Measurements from ENCODE around the gene CCDC106.

The CCDC106 gene

DNA sequence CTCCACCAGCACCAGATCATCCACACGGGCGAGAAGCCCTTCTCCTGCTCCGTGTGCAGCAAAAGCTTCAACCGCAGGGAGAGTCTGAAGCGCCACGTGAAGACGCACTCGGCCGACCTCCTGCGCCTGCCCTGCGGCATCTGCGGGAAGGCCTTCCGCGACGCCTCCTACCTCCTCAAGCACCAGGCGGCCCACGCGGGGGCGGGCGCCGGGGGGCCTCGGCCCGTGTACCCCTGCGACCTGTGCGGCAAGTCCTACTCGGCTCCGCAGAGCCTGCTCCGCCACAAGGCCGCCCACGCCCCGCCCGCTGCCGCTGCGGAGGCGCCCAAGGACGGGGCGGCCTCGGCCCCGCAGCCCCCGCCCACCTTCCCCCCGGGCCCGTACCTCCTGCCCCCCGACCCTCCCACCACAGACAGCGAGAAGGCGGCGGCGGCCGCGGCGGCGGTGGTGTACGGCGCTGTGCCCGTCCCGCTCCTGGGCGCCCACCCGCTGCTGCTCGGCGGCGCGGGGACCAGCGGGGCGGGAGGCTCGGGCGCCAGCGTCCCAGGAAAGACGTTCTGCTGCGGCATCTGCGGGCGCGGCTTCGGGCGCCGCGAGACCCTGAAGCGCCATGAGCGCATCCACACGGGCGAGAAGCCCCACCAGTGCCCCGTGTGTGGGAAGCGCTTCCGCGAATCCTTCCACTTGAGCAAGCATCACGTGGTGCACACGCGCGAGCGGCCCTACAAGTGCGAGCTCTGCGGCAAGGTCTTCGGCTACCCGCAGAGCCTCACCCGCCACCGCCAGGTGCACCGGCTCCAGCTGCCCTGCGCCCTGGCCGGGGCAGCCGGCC lies 33.1 kb upstream of the CCDC106 start:
- no peak for DNase-seq

GRCh38 chr19:55615543-55616394 lies 32.2 kb upstream of the CCDC106 start:
- no peak for DNase-seq

GRCh38 chr19:55616395-55616875 lies 31.6 kb upstream of the CCDC106 start:
- DNase-seq = no peak

DNA sequence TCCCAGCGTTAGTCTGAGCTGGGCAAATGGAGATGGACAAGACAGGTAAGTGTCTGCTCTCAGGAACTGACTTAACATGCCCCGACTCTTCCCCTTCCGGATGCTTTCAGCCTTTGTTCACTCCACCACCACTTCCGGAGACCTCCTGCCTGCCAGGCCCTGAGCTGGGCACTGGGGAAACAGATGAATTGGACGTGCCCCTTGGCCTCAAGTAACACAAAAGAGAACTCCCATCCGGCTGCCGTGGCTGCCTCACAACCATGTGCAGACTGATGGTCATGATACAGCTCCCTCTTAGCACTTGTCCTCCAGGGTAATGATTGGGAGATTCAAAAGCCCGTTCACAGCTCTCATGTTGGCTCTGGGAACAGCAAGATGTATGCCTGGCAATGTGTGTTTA lies 30.6 kb upstream of the CCDC106 start:
- no peak for DNase-seq

DNA sequence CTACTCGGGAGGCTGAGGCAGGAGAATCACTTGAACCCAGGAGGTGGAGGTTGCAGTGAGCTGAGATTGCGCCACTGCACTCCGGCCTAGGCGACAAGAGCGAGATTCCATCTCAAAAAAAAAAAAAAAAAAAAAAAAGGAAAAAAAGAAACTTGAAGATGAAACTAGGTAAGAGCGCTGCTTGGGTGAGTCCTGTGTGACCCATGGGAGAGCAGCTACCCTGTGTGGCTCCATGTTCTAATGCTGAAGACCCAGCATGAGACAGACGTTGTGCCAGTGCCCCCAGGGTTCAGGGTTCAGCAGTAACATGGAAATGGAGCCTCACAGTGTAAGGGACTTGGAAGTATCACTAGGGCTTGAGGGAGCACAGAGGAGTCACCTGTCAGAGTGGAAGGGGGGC lies 29.6 kb upstream of the CCDC106 start:
- no peak for DNase-seq

DNA sequence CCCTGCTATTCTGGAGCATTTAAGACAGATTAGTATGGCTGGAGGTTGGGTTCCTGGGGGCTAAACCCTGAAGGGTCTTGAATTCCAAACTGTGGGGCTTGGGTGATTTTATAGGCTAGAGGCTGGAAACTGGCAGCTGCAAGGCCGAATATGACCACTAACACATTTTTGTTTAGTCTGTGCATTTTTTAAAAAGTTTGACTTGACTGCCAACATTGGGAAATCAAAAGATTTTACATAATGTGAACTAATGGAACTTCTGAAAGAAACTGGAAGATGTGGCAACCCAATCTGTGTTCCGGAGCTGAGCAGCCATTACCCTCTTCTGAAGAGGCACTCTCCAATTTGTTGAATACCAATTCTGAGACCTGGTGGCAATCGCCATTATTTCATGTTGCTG lies 28.7 kb upstream of the CCDC106 start:
- DNase-seq = no peak

- DNase-seq = no peak
Measured at GRCh38 chr19:55620410-55621204, 27.4 kb upstream of the CCDC106 start.

DNA sequence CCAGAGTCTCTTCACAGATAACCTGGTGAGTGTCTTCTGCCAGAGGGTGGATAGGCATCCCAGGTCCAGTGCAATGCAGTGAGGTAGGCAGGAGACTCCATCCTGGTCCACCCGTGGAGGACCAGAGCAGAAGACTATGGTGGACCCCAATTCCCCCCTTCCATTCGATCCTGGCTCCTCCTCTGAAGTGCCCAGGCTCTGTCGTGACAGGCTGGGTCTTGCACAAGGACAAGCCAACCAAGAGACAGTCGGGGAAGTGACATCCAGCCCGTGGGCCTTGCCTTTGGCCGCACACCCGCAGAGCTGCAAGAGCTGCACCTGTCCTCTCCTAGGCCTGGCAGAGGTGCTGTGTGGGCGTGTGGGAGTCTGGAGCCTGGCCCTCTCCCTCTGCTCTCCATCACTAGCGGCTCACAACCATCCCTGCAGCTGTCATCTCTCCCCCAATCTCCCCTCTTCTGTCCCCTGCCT lies 26.8 kb upstream of the CCDC106 start:
- DNase-seq = no peak

GRCh38 chr19:55621673-55622231 lies 26.3 kb upstream of the CCDC106 start:
- no peak for DNase-seq

DNA sequence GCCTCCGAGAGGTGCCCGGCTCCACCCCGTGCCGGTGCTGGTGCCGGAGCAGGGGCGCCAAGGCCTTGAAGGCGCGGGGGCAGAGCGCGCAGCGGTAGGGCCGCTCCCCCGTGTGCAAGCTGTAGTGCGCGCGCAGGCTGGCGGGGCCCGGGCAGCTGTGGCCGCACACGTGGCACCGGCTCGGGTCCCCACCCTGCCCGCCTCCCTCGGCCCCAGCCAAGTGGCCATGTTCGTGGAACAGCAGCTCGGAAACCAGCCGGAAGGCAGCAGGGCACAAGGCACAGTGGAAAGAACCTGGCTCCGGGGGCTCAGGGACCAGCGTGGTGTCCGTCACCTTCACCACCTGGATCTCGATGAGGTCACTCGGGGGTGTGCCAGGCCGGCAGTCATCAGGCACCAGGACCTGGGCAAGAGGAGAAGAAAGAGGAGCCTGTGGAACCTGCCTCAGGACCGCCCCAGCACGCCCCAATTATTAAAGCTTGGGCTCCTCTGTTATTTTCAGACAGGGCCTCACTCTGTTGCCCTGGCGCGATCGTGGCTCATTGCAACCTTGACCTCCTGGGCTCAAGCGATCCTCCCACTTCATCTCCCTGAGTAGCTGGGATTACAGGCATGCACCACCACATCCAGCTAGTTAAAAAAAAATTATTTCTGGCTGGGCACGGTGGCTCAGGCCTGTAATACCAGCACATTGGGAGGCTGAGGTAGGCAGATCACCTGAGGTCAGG lies 25.6 kb upstream of the CCDC106 start:
- DNase-seq = no peak

DNA sequence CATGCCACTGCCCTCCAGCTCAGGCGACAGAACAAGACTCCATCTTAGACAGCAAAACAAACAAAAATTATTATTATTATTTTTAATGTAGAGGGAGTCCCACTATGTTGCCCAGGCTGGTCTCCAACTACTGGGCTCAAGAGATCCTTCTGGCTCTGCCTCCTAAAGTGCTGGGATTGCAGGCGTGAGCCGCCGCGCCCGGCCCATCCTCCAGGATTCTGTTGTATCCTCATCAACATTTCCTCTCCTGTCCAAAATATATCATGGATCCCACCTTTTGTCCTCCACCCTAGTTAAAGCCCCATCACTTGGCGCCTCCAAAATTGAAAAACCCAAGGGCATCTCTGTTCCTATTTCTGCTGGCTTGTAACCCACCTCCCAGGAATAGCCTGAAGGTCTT lies 24.9 kb upstream of the CCDC106 start:
- DNase-seq = no peak

- no peak for DNase-seq
Measured at GRCh38 chr19:55623561-55623960, 24.5 kb upstream of the CCDC106 start.

GRCh38 chr19:55624109-55625003 lies 23.7 kb upstream of the CCDC106 start, which contains the start of gene ZNF784:
Gene ZNF784 (minus strand): TSS chr19:55624566. CDS start chr19:55624561, 5 bp downstream.
- DNase-seq = peak; percentile 84

DNA sequence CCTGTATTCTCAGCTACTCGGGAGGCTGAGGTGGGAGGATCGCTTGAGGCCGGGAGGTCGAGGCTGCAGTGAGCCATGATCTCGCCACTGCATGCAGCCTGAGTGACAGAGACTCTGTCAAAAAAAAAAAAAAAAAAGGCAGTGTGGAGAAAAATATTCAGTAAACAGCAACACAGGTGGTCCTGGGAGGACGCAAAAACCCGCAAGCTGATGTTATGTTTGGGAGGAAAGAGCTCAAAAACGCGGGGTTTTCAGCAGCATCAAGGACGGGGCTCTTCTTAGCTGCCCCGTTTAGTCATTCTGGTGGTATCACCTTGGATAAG lies 23.0 kb upstream of the CCDC106 start:
- no peak for DNase-seq

DNA sequence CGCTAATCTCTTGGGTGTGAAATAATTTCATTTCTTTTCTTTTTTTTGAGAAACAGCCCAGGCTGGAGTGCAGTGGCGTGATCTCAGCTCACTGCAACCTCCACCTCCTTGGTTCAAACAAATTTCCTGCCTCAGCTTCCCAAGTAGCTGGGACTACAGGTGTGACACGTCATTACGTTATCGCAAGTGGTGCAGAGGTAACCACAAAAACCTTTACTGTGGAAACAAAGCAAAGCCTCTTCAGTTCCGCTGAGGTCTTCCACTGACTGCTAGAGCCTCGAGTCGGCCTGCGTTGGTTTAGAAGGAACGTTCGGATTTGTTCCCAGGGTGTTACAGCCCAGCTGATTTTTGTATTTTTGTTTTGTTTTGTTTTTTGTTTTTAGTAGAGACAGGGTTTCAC lies 21.7 kb upstream of the CCDC106 start:
- DNase-seq = no peak

- DNase-seq = peak; percentile 90
Measured at GRCh38 chr19:55632463-55632834, 15.6 kb upstream of the CCDC106 start.

- peak; percentile 11 for DNase-seq
Measured at GRCh38 chr19:55633861-55634260, 14.2 kb upstream of the CCDC106 start.

DNA sequence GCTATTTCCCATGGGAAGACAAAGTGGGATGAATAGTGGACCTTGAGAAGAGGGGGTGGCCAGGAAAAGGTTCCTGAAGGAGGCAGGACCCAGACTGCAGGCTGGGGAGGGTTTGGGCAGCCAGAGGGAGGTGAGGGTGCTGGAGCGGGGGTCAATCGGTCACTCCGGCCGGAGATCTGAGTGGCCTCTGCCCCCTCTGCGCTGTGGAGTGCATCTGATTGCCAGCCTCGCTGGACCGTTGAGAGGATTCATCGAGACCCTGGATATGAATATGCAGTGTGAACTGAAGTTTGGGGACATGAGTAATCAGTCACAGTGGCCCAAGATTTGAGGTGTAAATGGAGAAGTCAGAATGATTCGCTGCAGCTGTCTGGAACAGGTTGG lies 12.7 kb upstream of the CCDC106 start:
- no peak for DNase-seq

- no peak for DNase-seq
Measured at GRCh38 chr19:55635856-55636440, 12.1 kb upstream of the CCDC106 start.

- no peak for DNase-seq
Measured at GRCh38 chr19:55636723-55637122, 11.3 kb upstream of the CCDC106 start.

GRCh38 chr19:55637534-55637933 lies 10.5 kb upstream of the CCDC106 start:
- no peak for DNase-seq
